Coronary artery (tissue), 2 donors: Measurements from ENCODE around the gene ANKS3.

Source experiments
- DNase-seq: peaks from one replicate; pipeline ENCODE4 v3.0.0-alpha.2; 2017; ENCODE audit warnings: low spot score
- H3K27ac ChIP-seq, 2 donors: fragments of 200-600 bp; sonication (generic); one replicate each; pipeline ENCODE4 v1.5.1; 2016 to 2019
- H3K4me3 ChIP-seq: fragments of 200-600 bp; sonication (generic); 2 replicates; pipeline ENCODE4 v1.5.1; 2016; ENCODE audit warnings: mild to moderate bottlenecking, moderate library complexity
- TF ChIP-seq, protein P1 (sequence below): fragments of 200-600 bp; sonication (generic); IDR thresholded peaks from one replicate; pipeline ENCODE4 v1.5.1; 2019; ENCODE audit warnings: antibody characterized with exemption

Gene ANKS3

DNA sequence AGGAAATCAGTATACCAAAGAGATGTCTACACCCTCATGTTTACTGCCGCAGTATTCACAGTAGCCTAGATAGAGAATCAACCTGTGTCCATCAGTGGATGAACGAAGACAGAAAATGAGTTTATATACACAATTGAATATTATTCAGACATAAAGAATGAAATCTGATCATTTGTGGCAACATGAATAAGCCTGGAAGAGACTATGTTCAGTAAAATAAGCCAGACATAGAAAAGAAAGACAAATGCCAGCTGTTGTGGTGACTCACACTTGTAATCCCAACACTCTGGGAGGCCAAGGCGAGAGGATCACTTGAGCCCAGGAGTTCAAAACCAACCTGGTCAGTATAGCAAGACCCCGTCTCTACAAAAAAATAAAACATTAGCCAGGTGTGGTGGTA, 24.6 kb downstream of the ANKS3 start:
- no peak overlapping the region for H3K27ac ChIP-seq
- no peak overlapping the region for H3K4me3 ChIP-seq
- TF ChIP-seq, protein P1, sequence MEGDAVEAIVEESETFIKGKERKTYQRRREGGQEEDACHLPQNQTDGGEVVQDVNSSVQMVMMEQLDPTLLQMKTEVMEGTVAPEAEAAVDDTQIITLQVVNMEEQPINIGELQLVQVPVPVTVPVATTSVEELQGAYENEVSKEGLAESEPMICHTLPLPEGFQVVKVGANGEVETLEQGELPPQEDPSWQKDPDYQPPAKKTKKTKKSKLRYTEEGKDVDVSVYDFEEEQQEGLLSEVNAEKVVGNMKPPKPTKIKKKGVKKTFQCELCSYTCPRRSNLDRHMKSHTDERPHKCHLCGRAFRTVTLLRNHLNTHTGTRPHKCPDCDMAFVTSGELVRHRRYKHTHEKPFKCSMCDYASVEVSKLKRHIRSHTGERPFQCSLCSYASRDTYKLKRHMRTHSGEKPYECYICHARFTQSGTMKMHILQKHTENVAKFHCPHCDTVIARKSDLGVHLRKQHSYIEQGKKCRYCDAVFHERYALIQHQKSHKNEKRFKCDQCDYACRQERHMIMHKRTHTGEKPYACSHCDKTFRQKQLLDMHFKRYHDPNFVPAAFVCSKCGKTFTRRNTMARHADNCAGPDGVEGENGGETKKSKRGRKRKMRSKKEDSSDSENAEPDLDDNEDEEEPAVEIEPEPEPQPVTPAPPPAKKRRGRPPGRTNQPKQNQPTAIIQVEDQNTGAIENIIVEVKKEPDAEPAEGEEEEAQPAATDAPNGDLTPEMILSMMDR: no peak
- DNase-seq: no peak

DNA sequence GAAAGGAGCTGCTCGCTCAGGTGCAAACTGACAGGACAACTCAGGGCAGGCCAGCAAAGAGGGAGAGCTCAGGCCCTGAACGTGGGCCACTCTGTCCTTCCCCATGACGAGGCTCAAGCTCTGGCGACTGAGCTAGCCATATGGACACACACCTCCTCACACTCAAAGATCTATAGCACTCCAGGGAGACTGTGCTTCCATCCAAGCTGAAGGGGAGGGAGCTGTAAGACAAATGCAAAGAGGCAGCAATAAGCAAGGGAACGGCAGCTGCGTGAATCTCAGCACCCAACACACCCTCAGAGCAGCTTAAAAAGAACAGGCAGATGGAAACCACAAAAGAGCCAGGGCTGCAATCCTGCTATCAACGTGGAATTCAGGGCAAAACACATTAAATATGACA, 27.2 kb downstream of the ANKS3 start:
- TF ChIP-seq, protein P1: no peak

DNA sequence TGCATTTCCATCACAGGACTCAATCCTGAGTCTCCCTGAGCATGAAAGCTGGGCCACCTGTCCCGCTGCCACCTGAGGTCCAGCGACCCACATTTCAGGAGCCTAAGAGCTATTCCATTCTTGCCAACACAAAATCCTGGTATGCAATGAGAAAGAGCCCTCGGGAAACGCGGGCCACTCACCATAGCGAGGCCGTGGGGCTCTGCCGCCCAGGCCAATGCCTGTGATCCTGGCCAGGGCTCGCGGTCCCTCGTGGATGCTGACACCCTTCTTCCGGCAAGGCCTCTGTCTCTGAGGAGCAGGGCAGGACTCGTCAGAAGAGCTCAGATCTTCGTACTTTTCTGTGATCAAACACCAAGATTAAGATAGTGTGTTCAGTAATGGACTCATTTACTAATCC, 29.2 kb downstream of the ANKS3 start:
- H3K27ac ChIP-seq: no peak overlapping the region
- no peak for DNase-seq
- TF ChIP-seq, protein P1: no peak
- no peak overlapping the region for H3K4me3 ChIP-seq

More for the DNA sequence above, 27.2 kb downstream of the ANKS3 start:
- H3K4me3 ChIP-seq: no peak overlapping the region
- H3K27ac ChIP-seq: no peak overlapping the region
- no peak for DNase-seq

DNA sequence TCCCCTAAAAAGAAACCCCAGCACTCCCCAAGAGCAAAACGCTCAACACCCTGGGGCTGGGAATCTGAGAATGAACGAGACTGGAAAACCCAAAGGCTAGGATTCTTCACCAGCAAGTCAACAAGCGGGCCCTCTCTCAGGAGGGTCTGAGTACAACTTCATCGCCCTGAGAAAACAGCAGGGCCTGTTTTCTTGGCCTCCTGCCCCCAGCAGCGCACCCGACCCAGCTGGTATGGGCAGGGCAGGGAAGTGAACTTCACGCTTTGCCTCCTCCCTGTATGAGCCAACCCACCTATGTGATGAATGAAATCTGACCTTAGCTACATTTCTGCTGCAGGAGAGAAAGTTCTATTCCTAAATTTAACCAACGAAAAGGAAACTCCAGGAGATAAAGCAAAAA, 29.6 kb downstream of the ANKS3 start:
- DNase-seq: no peak
- TF ChIP-seq, protein P1: no peak
- Histone ChIP-seq H3K27ac (no peak overlapping the region), H3K4me3 (no peak overlapping the region)

DNA sequence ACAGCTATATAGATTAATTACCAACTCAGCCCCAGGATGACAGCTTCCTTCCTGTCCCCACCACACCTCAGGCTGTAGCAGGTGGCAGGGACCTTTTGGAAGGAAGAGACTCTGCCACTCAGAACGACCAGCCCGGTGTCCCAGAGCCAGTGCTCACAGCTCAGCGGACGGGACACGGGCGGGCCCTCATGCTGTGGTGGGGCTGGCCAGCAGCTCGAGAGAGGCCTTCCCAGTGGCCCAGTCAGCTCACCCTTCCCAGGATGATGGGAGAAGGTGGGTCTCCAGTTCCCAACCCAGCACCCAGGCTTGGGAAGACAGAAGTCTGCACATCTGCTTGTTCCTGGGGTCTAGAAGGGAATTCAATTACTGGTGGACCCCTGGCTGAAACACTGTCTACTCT, 30.2 kb downstream of the ANKS3 start:
- no peak overlapping the region for H3K27ac ChIP-seq
- no peak for DNase-seq
- TF ChIP-seq, protein P1: no peak
- H3K4me3 ChIP-seq: no peak overlapping the region

DNA sequence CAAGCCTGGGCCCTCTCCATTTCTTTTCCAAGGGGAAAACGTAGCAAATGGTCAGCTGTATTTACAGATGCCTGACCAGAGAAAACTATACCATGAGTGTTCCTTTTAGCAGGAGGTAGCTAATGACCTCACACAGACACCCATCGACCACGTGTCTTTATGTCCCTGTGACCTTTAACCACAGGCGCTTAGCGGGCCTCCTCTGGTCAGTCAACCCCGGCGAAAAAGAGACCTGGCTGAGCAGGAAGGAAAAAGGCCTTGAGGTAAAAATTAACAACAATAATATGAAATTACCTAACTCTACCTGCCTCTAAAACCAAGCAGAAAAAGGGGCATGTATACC, 31.6 kb downstream of the ANKS3 start:
- no peak overlapping the region for H3K27ac ChIP-seq
- TF ChIP-seq, protein P1: no peak
- no peak overlapping the region for H3K4me3 ChIP-seq
- no peak for DNase-seq

DNA sequence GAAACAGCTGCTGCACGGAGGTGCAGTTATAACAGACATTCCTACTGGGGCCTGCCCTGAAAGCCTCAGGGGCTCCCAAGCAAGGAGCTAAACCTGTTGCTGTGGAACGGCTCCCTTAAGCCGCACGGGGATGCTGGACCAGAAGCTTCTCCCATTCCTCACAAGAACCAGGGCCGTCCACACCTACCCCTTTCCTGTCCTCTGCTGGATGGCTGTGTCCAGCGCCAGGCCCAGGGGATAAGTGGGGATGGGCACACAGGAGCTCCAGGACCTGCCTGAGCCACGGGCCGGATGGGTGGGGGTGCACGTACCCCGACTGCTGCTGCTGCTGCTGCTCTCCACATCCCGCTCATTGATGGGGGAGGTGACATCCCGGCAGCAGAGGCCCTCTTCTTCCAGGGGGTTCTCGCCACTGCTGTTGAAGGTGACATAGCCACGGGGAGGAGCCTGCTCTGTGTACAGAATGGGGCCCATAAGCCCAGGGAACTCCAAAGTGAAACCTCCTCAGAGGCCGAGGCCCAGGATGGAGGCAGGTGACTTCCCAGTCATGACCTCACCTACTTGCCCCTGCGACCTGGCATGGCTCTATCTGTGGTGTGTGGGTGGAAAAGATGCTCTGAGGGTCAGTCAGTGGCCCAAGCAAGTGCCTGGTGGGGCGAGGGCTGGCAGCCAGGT, 32.1 kb downstream of the ANKS3 start:
- no peak for DNase-seq
- TF ChIP-seq, protein P1: no peak
- Histone ChIP-seq H3K27ac (no peak overlapping the region), H3K4me3 (no peak overlapping the region)
